GM18861 (cell line): ENCODE data around the gene PNMA3.
"Not testable (repeated sequence)": the region's sequence is repeated elsewhere in the genome, so short reads cannot be mapped to it uniquely, and the experiment has no call there.

Experiments used
- ATAC-seq: cut with Tn5 transposase; IDR thresholded peaks from one replicate; pipeline ENCODE4 v1.9.1; 2021; ENCODE audit not compliant: unreplicated experiment

The PNMA3 gene

DNA sequence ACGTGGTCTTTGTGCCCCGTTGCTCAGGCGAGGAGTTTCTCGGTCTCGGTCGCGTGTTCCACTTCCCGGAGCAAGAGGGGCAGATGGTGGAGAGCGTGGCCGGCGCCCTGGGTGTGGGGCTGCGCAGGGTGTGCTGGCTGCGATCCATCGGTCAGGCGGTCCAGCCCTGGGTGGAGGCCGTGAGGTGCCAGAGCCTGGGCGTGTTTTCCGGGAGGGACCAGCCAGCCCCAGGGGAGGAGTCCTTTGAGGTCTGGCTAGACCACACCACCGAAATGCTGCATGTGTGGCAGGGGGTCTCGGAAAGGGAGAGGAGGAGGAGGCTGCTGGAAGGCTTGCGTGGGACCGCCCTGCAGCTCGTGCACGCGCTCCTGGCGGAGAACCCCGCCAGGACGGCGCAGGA is 17.1 kb downstream of the PNMA3 start:
- ATAC-seq: not testable (repeated sequence)

DNA sequence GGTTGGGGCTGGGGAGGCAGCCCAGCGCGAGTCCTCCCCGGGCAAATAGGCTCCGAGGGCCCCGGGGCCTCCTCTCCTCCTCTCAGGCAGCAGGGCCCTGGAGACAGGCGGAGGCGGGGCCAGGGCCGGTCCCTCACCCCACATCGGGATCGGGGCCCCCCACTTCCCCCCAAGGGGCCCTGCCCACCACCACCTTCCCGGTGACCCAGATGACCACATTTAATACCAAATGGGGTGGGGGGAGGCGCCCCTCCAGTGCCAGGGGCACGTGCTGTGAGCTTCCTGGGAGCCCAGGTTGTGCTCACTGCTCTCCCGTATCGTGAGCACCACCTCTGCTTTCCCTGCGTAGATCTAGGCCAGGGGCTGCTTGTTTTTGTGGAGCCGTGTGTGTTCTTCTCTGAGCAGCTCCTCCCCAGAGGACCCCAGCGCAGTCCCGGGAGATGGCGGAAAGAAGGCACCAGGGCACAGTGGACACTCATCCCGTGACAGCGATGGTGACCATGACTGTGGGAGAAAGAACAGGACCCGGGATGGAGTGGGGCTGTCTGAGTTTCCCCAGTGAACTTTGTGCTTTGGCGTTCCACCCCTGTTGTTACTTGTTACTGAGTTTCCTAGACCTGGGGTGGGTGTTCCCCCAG is 18.1 kb downstream of the PNMA3 start:
- no peak for ATAC-seq

DNA sequence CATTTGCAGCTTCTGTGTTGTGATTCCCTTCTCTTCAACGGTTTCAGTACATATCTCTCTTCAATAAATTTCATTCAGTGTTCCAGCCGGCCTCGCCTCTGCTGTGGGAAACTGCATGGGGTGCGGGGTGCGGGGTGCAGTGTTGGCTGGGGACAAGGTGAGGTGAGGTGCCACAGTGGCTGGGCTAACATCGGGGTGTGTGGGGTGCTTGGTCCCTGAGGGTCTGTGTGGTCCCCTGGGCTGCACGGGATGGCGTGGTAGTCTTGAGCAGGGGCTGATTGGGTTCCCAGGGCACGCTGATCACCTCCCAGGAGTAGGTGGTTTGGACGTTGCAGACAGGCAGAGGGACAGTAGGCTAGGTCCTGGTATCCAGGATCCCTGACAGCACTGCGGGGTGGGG is 18.7 kb downstream of the PNMA3 start:
- no peak for ATAC-seq

DNA sequence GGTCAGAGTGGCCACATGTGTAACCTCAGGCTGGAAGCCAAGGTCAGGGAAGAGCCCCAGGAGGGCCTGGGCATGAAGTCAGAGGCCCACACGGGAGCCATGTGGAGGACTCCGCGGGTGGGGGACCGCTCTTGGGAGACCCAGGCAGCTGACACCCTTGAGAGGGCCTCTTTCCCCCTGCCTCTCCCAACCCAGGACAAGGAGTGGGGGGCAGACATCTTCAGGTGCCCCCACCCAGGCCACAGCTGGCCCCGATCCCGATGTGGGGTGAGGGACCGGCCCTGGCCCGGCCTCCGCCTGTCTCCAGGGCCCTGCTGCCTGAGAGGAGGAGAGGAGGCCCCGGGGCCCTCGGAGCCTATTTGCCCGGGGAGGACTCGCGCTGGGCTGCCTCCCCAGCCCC is 19.1 kb downstream of the PNMA3 start:
- no peak for ATAC-seq

DNA sequence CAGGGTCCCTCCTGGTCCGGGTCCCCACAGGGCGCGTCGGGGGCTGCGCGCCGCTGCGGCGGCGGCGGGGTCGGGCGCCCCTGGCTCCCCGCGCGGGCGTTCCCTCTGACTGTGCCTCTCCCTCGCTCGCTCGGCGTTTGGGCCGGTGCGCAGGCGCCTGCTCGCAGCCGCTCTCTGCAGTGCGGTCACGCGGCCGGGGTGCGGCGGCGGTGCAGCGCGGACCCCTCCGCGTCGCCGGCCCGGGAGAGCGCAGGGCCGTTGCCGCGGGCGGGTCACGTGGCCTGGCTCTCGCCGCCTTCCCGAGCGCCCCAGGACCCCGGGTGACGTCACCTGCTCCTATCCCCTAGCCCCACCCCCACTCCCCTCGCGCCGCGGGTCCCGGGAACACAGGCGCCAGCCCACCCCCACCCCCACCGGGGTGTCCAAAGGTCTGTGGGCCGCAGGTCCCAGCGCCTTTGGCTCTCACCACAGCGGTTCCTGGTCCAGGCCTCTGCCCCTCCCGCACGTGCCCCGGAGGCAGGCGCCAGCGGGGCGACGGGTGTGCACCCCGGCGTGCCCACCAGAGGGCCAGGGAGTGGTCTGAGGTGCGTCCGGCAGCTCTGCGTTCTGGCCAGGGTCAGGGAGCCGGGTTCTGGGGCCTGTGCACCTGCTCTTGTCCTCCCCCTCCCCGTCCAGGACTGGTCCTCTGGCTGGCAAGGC is 21.3 kb downstream of the PNMA3 start:
- ATAC-seq: not testable (repeated sequence)

DNA sequence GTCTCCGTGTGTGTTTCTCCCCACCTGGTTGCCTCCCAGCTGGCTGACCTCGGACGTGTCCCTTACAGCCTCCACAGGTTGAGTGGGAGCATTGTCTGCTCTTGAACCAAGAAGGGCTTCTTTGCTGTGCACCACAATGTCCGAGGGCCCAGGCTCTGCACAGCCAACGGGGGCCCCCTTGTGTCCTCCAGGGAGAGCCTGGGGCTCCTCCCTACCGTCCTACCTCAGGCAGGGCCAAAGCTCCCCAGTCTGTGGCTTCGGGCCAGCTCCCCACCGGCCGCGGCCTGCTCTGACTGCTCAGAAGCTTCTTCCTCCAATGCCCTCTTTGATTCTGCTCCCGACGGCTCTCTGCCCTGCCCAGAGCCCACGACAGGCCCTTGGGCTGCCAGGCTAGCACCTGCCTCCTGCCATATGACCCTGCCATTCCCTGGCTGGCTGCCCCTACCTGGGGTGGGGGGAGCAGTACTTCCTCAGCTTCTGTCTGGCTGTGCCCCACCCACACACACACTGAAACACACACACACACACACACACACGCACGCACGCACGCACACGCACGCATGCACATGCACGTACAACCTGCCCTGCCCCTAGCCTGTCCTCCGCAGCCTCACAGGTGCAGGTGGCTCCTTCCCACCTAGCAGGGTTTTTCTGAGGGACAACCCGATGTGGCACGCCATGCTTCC is 27.1 kb downstream of the PNMA3 start:
- not testable (repeated sequence) for ATAC-seq

DNA sequence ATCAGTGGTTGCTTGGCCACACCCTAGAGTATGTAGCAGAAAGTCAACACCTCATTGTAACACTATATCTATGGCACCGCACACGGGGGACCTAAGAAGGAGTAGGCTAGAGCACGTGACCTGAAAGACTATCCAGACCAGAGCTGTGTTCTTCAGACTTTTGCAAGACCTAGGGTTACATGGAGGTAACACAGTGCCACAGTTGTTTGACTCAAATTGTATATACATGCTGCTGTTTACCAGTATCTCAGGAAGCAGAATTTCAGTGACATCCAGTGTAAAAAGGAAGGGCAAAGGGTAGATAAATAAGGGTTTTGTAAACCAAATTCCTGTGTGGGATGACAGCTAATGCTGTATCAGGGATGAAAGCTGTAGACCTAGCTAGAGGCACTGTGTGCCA is 46.1 kb downstream of the PNMA3 start:
- no peak for ATAC-seq

DNA sequence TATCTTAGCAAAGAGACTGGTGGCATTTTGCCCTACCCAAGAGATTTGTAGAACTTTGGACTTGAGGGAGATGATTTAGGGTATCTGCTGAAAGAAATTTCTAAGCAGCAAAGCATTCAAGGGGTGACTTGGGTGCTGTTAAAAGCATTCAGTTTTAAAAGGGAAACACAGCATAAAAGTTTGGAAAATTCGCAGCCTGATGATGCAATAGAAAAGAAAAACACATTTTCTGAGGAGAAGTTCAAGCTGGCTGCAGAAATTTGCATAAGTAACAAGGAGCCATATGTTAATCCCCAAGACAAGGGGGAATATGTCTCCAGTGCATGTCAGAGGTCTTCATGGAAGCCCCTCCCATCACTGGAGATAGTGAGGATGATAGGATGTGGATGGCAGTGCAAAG is 48.7 kb downstream of the PNMA3 start:
- not testable (repeated sequence) for ATAC-seq

DNA sequence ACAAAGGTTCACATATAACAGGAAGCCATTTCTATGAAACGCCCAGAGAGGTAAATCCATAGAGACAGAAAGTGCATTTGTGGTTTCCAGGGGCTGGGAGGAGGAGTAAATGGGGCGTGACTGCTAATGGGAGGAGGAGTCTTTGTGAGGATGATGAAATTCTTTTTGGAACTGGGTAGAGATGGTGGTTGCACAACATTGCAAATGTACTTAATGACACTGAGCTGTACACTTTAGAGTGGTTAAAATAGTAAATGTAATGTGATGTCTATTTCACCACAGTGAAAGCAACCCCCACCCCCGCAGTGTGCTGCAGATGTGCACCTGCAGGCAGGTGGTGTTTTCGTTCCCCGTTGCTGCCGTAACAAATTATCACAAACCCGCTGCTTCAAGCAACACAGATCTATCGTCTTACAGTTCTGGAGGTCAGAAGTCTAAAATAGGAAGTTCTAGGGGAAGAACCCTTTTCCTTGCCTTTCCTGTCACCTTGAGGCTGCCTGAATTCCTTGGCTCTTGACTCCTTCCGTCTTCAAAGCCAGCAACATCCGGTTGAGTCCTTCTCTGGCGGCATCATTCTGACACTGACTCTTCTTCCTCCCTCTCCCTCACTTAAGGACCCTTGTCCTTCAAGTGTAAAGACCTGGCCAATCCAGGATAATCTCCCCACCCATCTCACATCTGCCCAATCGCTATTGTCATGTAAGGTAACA is 50.0 kb downstream of the PNMA3 start:
- not testable (repeated sequence) for ATAC-seq
